Mononuclear cell (primary cell): ENCODE measurements around the gene SHBG. TPM values are rescaled to one million over a fixed set of nuclear protein-coding genes. Genes with fewer than 3 reads are reported as not detected.

Experiments
- total RNA-seq: library from RNA; depleted of rRNA; stranded (reverse); fragments of >200 nt; gene quantifications from one replicate; pipeline ENCODE4 v1.2.3, GENCODE V29; 2012

Gene SHBG
- total RNA-seq, 1 donor = not detected

Other genes with a start within 250 kb of the SHBG start
- 5.5 TPM for gene TNK1, start 249.0 kb upstream of the SHBG start, total RNA-seq
- 21.6 TPM for gene PLSCR3, start 235.6 kb upstream of the SHBG start, total RNA-seq
- gene TMEM256, start 226.0 kb upstream of the SHBG start, total RNA-seq = 41.1 TPM
- gene NLGN2, start 222.3 kb upstream of the SHBG start, total RNA-seq = 0.73 TPM
- gene SPEM1, start 209.8 kb upstream of the SHBG start, total RNA-seq = not detected
- gene SPEM2, start 204.5 kb upstream of the SHBG start, total RNA-seq = not detected
- under 0.01 TPM for gene SPEM3, start 201.3 kb upstream of the SHBG start, total RNA-seq
- gene TMEM102, start 194.7 kb upstream of the SHBG start, total RNA-seq = 4.6 TPM
- gene FGF11, start 190.6 kb upstream of the SHBG start, total RNA-seq = 0.21 TPM
- 3.3 TPM for gene CHRNB1, start 185.1 kb upstream of the SHBG start, total RNA-seq
- gene ZBTB4, start 150.5 kb upstream of the SHBG start, total RNA-seq = 30.9 TPM
- gene SLC35G6, start 148.7 kb upstream of the SHBG start, total RNA-seq = not detected
- 174 TPM for gene POLR2A, start 145.8 kb upstream of the SHBG start, total RNA-seq
- 14.4 TPM for gene TNFSF12, start 81.1 kb upstream of the SHBG start, total RNA-seq
- gene TNFSF13, start 71.4 kb upstream of the SHBG start, total RNA-seq = 44.9 TPM
- gene SENP3, start 68.2 kb upstream of the SHBG start, total RNA-seq = 33.1 TPM
- 147 TPM for gene CD68, start 50.5 kb upstream of the SHBG start, total RNA-seq
- 48.0 TPM for gene MPDU1, start 46.3 kb upstream of the SHBG start, total RNA-seq
- gene SOX15, start 40.0 kb upstream of the SHBG start, total RNA-seq = 0.52 TPM
- gene FXR2, start 15.2 kb upstream of the SHBG start, total RNA-seq = 7.7 TPM
- 28.3 TPM for gene SAT2, start 2.3 kb upstream of the SHBG start, total RNA-seq
- not detected for gene ATP1B2, start 20.8 kb downstream of the SHBG start, total RNA-seq
- 9.9 TPM for gene TP53, start 57.4 kb downstream of the SHBG start, total RNA-seq
- 3.6 TPM for gene WRAP53, start 58.3 kb downstream of the SHBG start, total RNA-seq
- not detected for gene EFNB3, start 75.1 kb downstream of the SHBG start, total RNA-seq
- under 0.01 TPM for gene DNAH2, start 87.6 kb downstream of the SHBG start, total RNA-seq
- 88.1 TPM for gene KDM6B, start 204.1 kb downstream of the SHBG start, total RNA-seq
- 8.5 TPM for gene TMEM88, start 224.9 kb downstream of the SHBG start, total RNA-seq
- gene NAA38, start 227.4 kb downstream of the SHBG start, total RNA-seq = 14.0 TPM
- gene CYB5D1, start 227.9 kb downstream of the SHBG start, total RNA-seq = 8.8 TPM